Transverse colon (tissue), 4 donors: ENCODE measurements around the gene KCNH2.

Experiments used
- CTCF ChIP-seq, 5 experiments: fragments of 200-600 bp in 3 of 5; fragments of 450-650 bp in 2 of 5; sonication (generic) in 3 of 5; IDR thresholded peaks; 1 replicate in 2 of 5; 2 replicates in 3 of 5; pipeline ENCODE4 v1.5.1; 2016 to 2017; ENCODE audit warnings: antibody characterized with exemption in 5 of 5, inconsistent platforms in 3 of 5, mild to moderate bottlenecking in 2 of 5, moderate library complexity in 1 of 5
- EP300 ChIP-seq: sonication (generic); formaldehyde crosslinking; IDR thresholded peaks from one replicate; pipeline ENCODE4 v1.6.1; 2017; ENCODE audit warnings: antibody characterized with exemption, low read depth
- POLR2A ChIP-seq: fragments of 450-650 bp; IDR thresholded peaks from one replicate; pipeline ENCODE4 v1.6.1; 2016; ENCODE audit warnings: antibody characterized with exemption, mild to moderate bottlenecking, moderate library complexity
- POLR2AphosphoS5 ChIP-seq, 3 donors: sonication (generic); formaldehyde crosslinking; IDR thresholded peaks; one replicate each; pipeline ENCODE4 v1.6.1; 2016; ENCODE audit warnings: antibody characterized with exemption in 3 of 3

- TF ChIP-seq POLR2A (no peak), CTCF (IDR thresholded peaks at IDR 0.05) (no peak), POLR2AphosphoS5 (IDR thresholded peaks at IDR 0.05) (no peak), EP300 (no peak)
Measured at GRCh38 chr7:150998341-150998740, 20.2 kb upstream of the KCNH2 start.
